HG02885 (cell line): ENCODE measurements around the gene LSM5.
"Not testable (repeated sequence)": the region's sequence is repeated elsewhere in the genome, so short reads cannot be mapped to it uniquely, and the experiment has no call there.

ENCODE experiments used
- ATAC-seq: cut with Tn5 transposase; IDR thresholded peaks from one replicate; pipeline ENCODE4 v1.9.1; 2021; ENCODE audit warnings: mild to moderate bottlenecking; ENCODE audit not compliant: unreplicated experiment, poor library complexity

The LSM5 gene

GRCh38 chr7:32464641-32465416, 25.4 kb downstream of the LSM5 start:
- not testable (repeated sequence) for ATAC-seq

GRCh38 chr7:32462977-32463376, 27.2 kb downstream of the LSM5 start:
- no peak for ATAC-seq

- no peak for ATAC-seq
Observed at GRCh38 chr7:32462451-32462850, 27.7 kb downstream of the LSM5 start.

GRCh38 chr7:32461484-32461883, 28.7 kb downstream of the LSM5 start:
- no peak for ATAC-seq

GRCh38 chr7:32459788-32460187, 30.4 kb downstream of the LSM5 start:
- no peak for ATAC-seq

- no peak for ATAC-seq
Observed at GRCh38 chr7:32458025-32458424, 32.2 kb downstream of the LSM5 start.

- ATAC-seq, result no peak
Observed at GRCh38 chr7:32453341-32454011, 36.7 kb downstream of the LSM5 start.

GRCh38 chr7:32447218-32447617, 43.0 kb downstream of the LSM5 start:
- no peak for ATAC-seq

- ATAC-seq, result no peak
Observed at GRCh38 chr7:32436146-32436928, 53.8 kb downstream of the LSM5 start.
